HCT116 (cell line): Measurements from ENCODE around the gene TRIM27. TPM values are rescaled to one million over a fixed set of nuclear protein-coding genes. Genes with fewer than 3 reads are reported as not detected.
A peak's percentile ranks its signal among the peaks of the same experiment; 100 is the strongest.

Experiments used
- ATAC-seq: fragments of 200-7000 bp; cut with Tn5 transposase; 2 replicates; pipeline ENCODE4 v1.9.1; 2020; ENCODE audit warnings: mild to moderate bottlenecking, moderate library complexity
- BruUV-seq: library from RNA; stranded (reverse); fragments of 400-500 nt; replicated peaks from 2 replicates; lab custom pipeline; 2021; lab: Mats Ljungman, UMichigan
- CTCF ChIA-PET: fragments of 300-600 bp; sonication (Branson Sonifier 250); formaldehyde crosslinking; loops from one replicate; lab custom pipeline; 2021; ENCODE audit warnings: antibody characterized with exemption; lab: Charles Lee
- POLR2A ChIA-PET: fragments of 300-600, 350-600 bp; sonication (Branson Sonifier 250); formaldehyde crosslinking; loops from one replicate; lab custom pipeline; 2021; ENCODE audit warnings: antibody characterized with exemption; lab: Charles Lee
- RAD21 ChIA-PET, 2 experiments: fragments of 300-600 bp; sonication (Branson Sonifier 250); formaldehyde crosslinking; loops; one replicate each; lab custom pipeline; 2023; ENCODE audit warnings: low total read pairs in 2 of 2; ENCODE audit not compliant: uncharacterized antibody in 2 of 2, unreplicated experiment in 2 of 2, low non-redundant PET in 1 of 2; lab: Charles Lee
- DNase-seq: peaks from one replicate; pipeline ENCODE4 v3.0.0-alpha.2; 2010; ENCODE audit warnings: low read depth, low spot score
- H2AFZ ChIP-seq: fragments of 200-600 bp; shearing (Covaris generic), sonication (generic); 2 replicates; pipeline ENCODE4 v1.6.1; 2017; ENCODE audit warnings: low read depth, mixed run types, mixed read lengths, antibody characterized with exemption, low read length; ENCODE audit not compliant: poor library complexity, severe bottlenecking
- H3K27ac ChIP-seq: 2 replicates; pipeline ENCODE4 v1.5.1; 2012; ENCODE audit warnings: low read depth, low read length
- H3K27me3 ChIP-seq: fragments of 200-600 bp; sonication (generic); 2 replicates; pipeline ENCODE4 v1.6.1; 2016; ENCODE audit warnings: mixed run types, low read length, mixed read lengths; ENCODE audit not compliant: insufficient read depth
- H3K36me3 ChIP-seq, 2 experiments: fragments of 200-500 bp in 1 of 2; fragments of 200-600 bp in 1 of 2; sonication (Bioruptor generic) in 1 of 2; sonication (generic) in 1 of 2; 2 replicates each; pipeline versions ENCODE4 v1.5.1 to v1.6.1; 2014 to 2016; ENCODE audit warnings: low read length in 2 of 2, inconsistent platforms in 1 of 2, mixed read lengths in 1 of 2, mixed run types in 1 of 2; ENCODE audit not compliant: insufficient read depth in 2 of 2, control insufficient read depth in 1 of 2
- H3K4me1 ChIP-seq, 2 experiments: fragments of 200-600 bp in 1 of 2; sonication (generic) in 1 of 2; 2 replicates each; pipeline versions ENCODE4 v1.5.1 to v1.6.1; 2012 to 2017; ENCODE audit warnings: low read length in 2 of 2, inconsistent platforms in 1 of 2, mild to moderate bottlenecking in 1 of 2, mixed read lengths in 1 of 2, mixed run types in 1 of 2, moderate library complexity in 1 of 2; ENCODE audit not compliant: insufficient read depth in 2 of 2, control insufficient read depth in 1 of 2
- H3K4me2 ChIP-seq: fragments of 200-600 bp; sonication (generic); 2 replicates; pipeline ENCODE4 v1.6.1; 2017; ENCODE audit warnings: mixed run types, low read length, mixed read lengths
- H3K4me3 ChIP-seq, 2 experiments: fragments of 200-600 bp in 1 of 2; sonication (generic) in 1 of 2; replicated peaks in 1 of 2; 2 replicates each; pipeline ENCODE4 v1.5.1; 2011 to 2016; ENCODE audit warnings: low read length in 2 of 2, control low read depth in 1 of 2, low read depth in 1 of 2, mild to moderate bottlenecking in 1 of 2, mixed read lengths in 1 of 2, mixed run types in 1 of 2
- H3K79me2 ChIP-seq: fragments of 200-600 bp; sonication (generic); 2 replicates; pipeline ENCODE4 v1.6.1; 2017; ENCODE audit warnings: mild to moderate bottlenecking, mixed run types, low read length, moderate library complexity, mixed read lengths; ENCODE audit not compliant: insufficient read depth
- H3K9ac ChIP-seq: fragments of 200-600 bp; sonication (generic); 2 replicates; pipeline ENCODE4 v1.6.1; 2016; ENCODE audit warnings: low read length, mixed read lengths
- H3K9me2 ChIP-seq: fragments of 200-600 bp; sonication (generic), shearing (Covaris generic); 2 replicates; pipeline ENCODE4 v1.6.1; 2017; ENCODE audit warnings: mixed run types, mild to moderate bottlenecking, moderate library complexity; ENCODE audit not compliant: insufficient read depth
- H3K9me3 ChIP-seq, 2 experiments: fragments of 200-500 bp in 1 of 2; fragments of 200-600 bp in 1 of 2; sonication (Bioruptor generic) in 1 of 2; sonication (generic) in 1 of 2; 2 replicates each; pipeline ENCODE4 v1.6.1; 2014 to 2017; ENCODE audit warnings: low read length in 2 of 2, mixed read lengths in 2 of 2, inconsistent platforms in 1 of 2, low read depth in 1 of 2, mild to moderate bottlenecking in 1 of 2, mixed run types in 1 of 2, moderate library complexity in 1 of 2; ENCODE audit not compliant: control insufficient read depth in 1 of 2, insufficient read depth in 1 of 2
- H4K20me1 ChIP-seq: fragments of 200-600 bp; sonication (generic), shearing (Covaris generic); 2 replicates; pipeline ENCODE4 v1.6.1; 2017; ENCODE audit warnings: mixed run types, mild to moderate bottlenecking, moderate library complexity; ENCODE audit not compliant: insufficient read depth
- ATF3 ChIP-seq: IDR thresholded peaks from 2 replicates; pipeline ENCODE4 v1.6.1; 2012
- CBX3 ChIP-seq: IDR thresholded peaks from 2 replicates; pipeline ENCODE4 v1.6.1; 2012; ENCODE audit warnings: low read depth
- CEBPB ChIP-seq: IDR thresholded peaks from 2 replicates; pipeline ENCODE4 v1.6.1; 2012; ENCODE audit warnings: low read depth
- CTCF ChIP-seq, 3 experiments: fragments of 200-600 bp in 1 of 3; sonication (generic) in 1 of 3; IDR thresholded peaks in 2 of 3; conservative IDR thresholded peaks in 1 of 3; 2 replicates each; pipeline ENCODE4 v1.5.1; 2012 to 2017; ENCODE audit warnings: low read depth in 2 of 3, low read length in 2 of 3, antibody characterized with exemption in 1 of 3, borderline replicate concordance in 1 of 3, control low read depth in 1 of 3, mild to moderate bottlenecking in 1 of 3, mixed read lengths in 1 of 3, mixed run types in 1 of 3, moderate library complexity in 1 of 3; ENCODE audit not compliant: insufficient read depth in 1 of 3
- EGR1 ChIP-seq: IDR thresholded peaks from 2 replicates; pipeline ENCODE4 v1.6.1; 2012; ENCODE audit warnings: low read depth
- ELF1 ChIP-seq: IDR thresholded peaks from 2 replicates; pipeline ENCODE4 v1.6.1; 2012; ENCODE audit warnings: low read depth, borderline replicate concordance
- EZH2 ChIP-seq: fragments of 200-600 bp; sonication (generic); IDR thresholded peaks from 2 replicates; pipeline ENCODE4 v1.6.1; 2017; ENCODE audit warnings: antibody characterized with exemption, mixed run types
- EZH2phosphoT487 ChIP-seq: fragments of 200-600 bp; IDR thresholded peaks from 2 replicates; pipeline ENCODE4 v1.6.1; 2018; ENCODE audit warnings: antibody characterized with exemption, borderline replicate concordance
- FOSL1 ChIP-seq: IDR thresholded peaks from 2 replicates; pipeline ENCODE4 v1.6.1; 2012; ENCODE audit warnings: low read depth
- JUND ChIP-seq: IDR thresholded peaks from 2 replicates; pipeline ENCODE4 v1.6.1; 2012
- MAX ChIP-seq: IDR thresholded peaks from 2 replicates; pipeline ENCODE4 v1.6.1; 2012
- POLR2A ChIP-seq: IDR thresholded peaks from 2 replicates; pipeline ENCODE4 v1.7.0; 2011; ENCODE audit warnings: borderline replicate concordance; ENCODE audit not compliant: insufficient read depth, insufficient read length; ENCODE audit errors: extremely low read depth
- REST ChIP-seq: IDR thresholded peaks from 2 replicates; pipeline ENCODE4 v1.6.1; 2012; ENCODE audit warnings: low read depth
- SIN3A ChIP-seq: IDR thresholded peaks from 2 replicates; pipeline ENCODE4 v1.6.1; 2012; ENCODE audit warnings: low read depth
- SP1 ChIP-seq: IDR thresholded peaks from 2 replicates; pipeline ENCODE4 v1.6.1; 2012; ENCODE audit warnings: low read depth
- SRF ChIP-seq: IDR thresholded peaks from 2 replicates; pipeline ENCODE4 v1.6.1; 2012; ENCODE audit warnings: low read depth
- TCF7L2 ChIP-seq: IDR thresholded peaks from 2 replicates; pipeline ENCODE4 v1.7.0; 2011; ENCODE audit warnings: borderline replicate concordance, inconsistent platforms; ENCODE audit not compliant: insufficient read depth, insufficient read length; ENCODE audit errors: extremely low read depth
- YY1 ChIP-seq: IDR thresholded peaks from 2 replicates; pipeline ENCODE4 v1.6.1; 2011; ENCODE audit warnings: low read length, low read depth, moderate library complexity, mild to moderate bottlenecking; ENCODE audit not compliant: insufficient replicate concordance; ENCODE audit errors: extremely low read depth
- ZNF274 ChIP-seq: fragments of 200-500 bp; sonication (Bioruptor generic); IDR thresholded peaks from 2 replicates; pipeline ENCODE4 v1.6.1; 2014; ENCODE audit warnings: mild to moderate bottlenecking, low read depth, low read length, inconsistent platforms
- intact Hi-C: fragments of 100-400 bp; cut with micrococcal nuclease; formaldehyde crosslinking; loops from 2 replicates; pipeline ENCODE4 v1.10.0; 2022
- total RNA-seq: library from RNA; stranded (reverse); gene quantifications from one replicate; pipeline ENCODE4 v1.2.1, GENCODE V29; 2021; ENCODE audit not compliant: unreplicated experiment

TRIM27 gene
- total RNA-seq, 1 experiment from 2014 or later, result 62.5 TPM

GRCh38 chr6:28943557-28944411, 20.0 kb upstream of the TRIM27 start:
- intact Hi-C loops, result loop anchor here (1.0 to 5.0 kb wide), 3 partner anchors 38 to 201 kb away; no protein-coding TSS in a partner anchor
- no peak for DNase-seq
- H3K4me2 ChIP-seq, result peak overlapping the region; percentile 68
- no peaks in the 10 kb centered on the region for H3K9me3 ChIP-seq
- BruUV-seq, result no TSS peak
- peaks cover 17 to 61% of the 10 kb centered on the region in 2 experiments; a peak in 3 of 4 replicates for H3K4me1 ChIP-seq
- peak; percentile 42 for ATAC-seq
- no peaks in the 10 kb centered on the region for H4K20me1 ChIP-seq
- no peaks in the 10 kb centered on the region for H3K36me3 ChIP-seq
- POLR2A ChIA-PET, result no interaction called here
- peak overlapping the region; percentile 8 for H2AFZ ChIP-seq
- H3K4me3 ChIP-seq, result peak overlapping the region in 1 of 2 experiments; percentile 15; a peak in 1 of 4 replicates
- H3K27me3 ChIP-seq, result no peaks in the 10 kb centered on the region
- no peaks in the 10 kb centered on the region for H3K9me2 ChIP-seq
- no peaks in the 10 kb centered on the region for H3K79me2 ChIP-seq
- peak overlapping the region; percentile 25; the same call in 1 of the 2 replicates for H3K9ac ChIP-seq
- CTCF ChIA-PET, result no interaction called here
- H3K27ac ChIP-seq, result peak overlapping the region; percentile 11
- RAD21 ChIA-PET, result no interaction called here
- peak; percentile 83; the same call in 1 of the 2 replicates for TF ChIP-seq ATF3
- TF ChIP-seq CBX3, result peak; percentile 63; the same call in 1 of the 2 replicates
- peak; percentile 12 for TF ChIP-seq TCF7L2
- TF ChIP-seq FOSL1, result no peak
- no peak for TF ChIP-seq JUND
- no peak for TF ChIP-seq CEBPB
- TF ChIP-seq MAX, result 0 out of 2 replicates have a peak, but pooled peaks have one; percentile 22
- TF ChIP-seq REST, result no peak
- no peak for TF ChIP-seq SP1
- no peak for TF ChIP-seq EZH2
- TF ChIP-seq SRF, result no peak
- TF ChIP-seq EZH2phosphoT487, result no peak
- TF ChIP-seq EGR1, result peak; percentile 66; the same call in 1 of the 2 replicates
- no peak for TF ChIP-seq ELF1
- TF ChIP-seq POLR2A, result no peak
- TF ChIP-seq YY1, result no peak
- TF ChIP-seq CTCF (IDR thresholded peaks at IDR 0.05 in 2 of 3, conservative IDR thresholded peaks at IDR 0.05 in 1 of 3; ENCODE audit: borderline replicate concordance in 1 of 3, insufficient read depth in 1 of 3, low read depth in 2 of 3, low read length in 2 of 3), result no peak
- TF ChIP-seq ZNF274, result no peak
- TF ChIP-seq SIN3A, result no peak
